GM21786 (cell line): ENCODE results near the gene PRPF8.
A peak's percentile ranks its signal among the peaks of the same experiment; 100 is the strongest.

Source experiments
- ATAC-seq: cut with Tn5 transposase; IDR thresholded peaks from one replicate; pipeline ENCODE4 v1.9.1; 2021; ENCODE audit not compliant: unreplicated experiment

The PRPF8 gene

DNA sequence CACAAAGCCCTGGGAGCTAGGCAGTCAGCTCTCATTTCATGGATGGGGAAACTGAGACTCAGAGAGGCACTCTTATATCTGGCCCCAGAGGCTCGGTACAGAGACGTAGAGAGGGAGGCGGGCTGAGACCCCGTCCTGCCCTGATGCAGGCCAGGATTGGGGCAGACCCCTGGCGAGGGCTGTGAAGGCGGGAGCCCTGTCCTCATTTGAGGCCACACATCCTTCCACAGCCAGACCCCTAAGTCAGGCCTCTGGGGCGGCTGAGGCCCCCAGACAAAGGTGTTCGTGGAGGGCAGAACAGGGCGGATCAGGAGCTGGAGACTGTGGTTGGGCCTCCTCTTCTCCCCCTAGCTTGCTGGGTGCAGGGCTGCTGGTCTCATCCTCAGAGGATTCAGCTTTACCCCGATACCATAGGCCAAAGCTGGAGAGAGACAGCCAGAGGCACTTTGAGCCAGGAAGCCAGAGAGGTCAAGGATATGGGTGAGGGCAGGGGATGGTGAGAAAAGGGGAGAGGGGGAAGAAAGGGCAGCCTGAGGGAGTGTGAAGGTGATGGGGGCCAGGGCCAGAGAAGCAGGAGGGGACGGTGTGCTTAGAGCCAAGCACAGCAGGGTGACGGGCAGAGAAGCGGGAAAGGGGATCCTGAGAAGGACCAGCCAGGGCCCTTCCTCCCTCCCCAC, 38.3 kb downstream of the PRPF8 start:
- ATAC-seq, result no peak

DNA sequence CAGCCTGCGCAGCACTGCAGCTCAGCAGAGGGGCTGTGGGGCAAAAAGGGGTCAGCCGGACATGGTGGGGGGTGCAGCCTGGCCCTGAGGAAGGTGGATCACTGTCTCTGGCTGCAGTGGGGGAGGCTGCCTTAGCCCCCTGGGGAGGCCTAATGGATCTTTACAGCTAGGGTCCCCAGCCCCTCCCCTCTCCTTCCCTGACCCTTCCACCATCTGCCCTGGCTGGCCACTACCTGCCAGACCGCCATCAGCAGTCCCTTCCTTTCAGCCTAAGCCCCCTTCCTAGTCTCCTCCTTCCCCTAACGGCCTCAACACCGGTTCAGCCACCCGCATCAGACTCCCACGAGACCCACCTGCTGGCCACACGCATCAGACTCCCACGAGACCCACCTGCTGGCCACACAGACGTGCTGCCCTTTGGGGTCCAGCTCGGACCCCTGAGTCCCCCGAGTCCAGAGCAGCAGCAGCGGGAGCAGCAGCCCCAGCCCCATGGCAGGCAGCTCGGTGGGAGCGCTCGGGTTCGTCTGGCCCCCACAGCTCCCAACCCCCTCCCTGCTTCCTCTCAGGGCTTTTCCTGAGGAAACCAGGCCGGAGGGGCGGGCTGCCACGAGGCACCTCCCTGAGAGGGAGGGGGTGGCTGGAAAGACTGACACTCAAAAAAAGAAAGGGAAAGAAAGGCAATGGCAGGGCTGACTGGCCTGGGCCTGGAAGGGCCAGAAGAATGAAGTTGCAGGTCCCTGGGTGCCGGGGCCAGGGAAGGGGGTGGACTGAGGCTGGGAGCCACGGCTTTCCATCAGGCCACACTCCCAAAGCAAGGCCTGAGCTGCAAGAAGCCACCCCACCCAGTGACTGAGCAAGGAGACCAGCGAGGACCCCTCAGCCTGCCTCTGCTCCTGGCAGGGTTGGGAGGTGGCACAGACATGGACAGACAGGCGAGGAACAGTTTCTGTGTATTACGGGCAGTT, 39.2 kb downstream of the PRPF8 start, which contains the start of gene SCARF1:
Gene SCARF1 (minus strand): TSS at position 526 of the 965 bp plus-strand sequence. CDS start 35 bp downstream, at position 491.
- no peak for ATAC-seq

DNA sequence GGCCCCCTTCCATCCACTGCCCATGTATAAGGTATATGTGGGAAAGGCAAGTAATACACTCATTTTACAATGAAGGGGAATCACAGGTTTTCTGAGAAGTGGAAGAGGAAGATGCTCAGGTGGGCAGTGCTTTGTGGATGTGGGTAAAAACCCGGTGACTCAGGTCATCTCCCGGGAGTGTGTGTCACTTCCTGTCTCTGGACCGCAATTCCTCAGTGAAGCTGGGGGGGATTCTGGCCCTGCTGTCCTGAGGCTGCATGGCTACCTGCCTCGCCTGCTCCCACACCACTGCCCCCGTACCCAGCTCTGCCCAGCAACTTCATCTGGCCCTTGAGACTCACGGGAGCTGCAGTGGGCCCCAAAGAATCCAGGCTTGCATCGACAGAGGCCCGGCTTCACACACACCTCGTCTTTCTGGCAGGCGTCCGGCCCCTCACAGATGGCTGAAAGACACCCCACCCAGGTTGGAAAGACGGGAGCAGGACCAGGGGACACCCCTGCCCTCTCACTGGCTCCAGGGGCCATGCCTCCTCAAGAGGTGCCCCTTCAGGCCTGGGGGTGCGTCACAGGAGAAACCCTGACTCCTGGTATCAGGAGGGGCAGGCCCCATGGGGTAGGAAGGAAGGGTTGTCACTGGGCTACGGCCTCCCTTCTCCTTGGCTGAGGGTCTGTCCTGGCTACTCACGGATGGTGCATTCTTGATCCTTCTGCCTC, 40.0 kb downstream of the PRPF8 start:
- no peak for ATAC-seq

DNA sequence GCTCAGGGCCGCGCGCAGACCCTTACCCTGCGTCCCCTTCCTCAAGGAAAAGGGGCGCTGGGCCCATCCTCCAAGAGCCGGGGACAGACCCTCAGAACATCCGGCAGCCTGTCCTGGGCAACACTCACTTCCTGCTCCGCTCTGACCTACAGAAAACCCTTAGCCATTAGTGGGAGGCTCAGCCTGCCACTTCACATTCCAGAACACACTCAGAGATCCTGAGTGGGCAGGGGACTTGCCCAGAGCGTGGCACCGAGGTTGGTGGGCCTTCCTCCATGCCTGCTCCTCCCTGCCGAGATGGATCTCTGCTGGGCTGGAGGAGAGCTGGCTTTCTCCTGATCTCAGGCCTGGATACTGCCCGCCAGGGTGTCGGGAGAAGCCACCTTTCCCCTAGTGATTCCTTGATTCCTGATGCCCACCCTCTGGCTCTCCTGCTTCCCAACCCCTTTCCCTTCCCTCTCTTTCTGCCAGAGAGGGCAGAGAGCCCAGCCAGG, 40.6 kb downstream of the PRPF8 start:
- ATAC-seq, result no peak

DNA sequence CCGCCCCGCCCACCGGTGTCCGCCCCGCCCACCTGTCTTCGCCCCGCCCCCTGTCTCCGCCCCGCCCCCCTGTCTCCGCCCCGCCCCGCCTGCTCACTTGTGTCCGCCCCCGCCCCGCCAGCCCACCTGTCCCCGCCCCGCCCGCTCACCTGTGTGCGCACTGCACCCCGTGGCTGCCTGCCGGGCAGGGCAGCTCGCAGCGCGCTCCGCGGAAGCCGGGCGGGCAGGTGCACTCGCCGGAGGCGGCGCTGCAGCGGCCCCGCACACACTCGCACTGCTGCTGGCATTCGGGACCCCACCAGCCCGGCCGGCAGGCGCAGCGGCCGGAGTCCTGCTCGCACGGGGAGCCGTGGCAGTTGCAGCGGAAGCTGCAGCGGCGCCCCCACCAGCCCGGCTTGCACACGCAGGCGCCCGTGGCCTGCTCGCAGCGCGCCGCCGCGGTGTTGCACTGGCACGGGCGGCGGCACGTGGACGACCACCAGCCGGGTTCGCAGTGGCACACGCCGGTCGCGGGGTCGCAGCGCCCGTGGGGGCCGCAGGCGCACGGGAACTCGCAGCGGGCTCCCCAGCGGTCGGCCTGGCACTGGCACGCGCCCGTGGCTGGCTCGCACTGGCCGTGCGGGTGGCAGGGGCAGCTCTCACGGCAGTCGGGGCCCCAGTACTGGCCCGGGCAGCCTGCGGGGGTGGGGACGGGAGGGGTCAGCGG, 41.2 kb downstream of the PRPF8 start:
- no peak for ATAC-seq

DNA sequence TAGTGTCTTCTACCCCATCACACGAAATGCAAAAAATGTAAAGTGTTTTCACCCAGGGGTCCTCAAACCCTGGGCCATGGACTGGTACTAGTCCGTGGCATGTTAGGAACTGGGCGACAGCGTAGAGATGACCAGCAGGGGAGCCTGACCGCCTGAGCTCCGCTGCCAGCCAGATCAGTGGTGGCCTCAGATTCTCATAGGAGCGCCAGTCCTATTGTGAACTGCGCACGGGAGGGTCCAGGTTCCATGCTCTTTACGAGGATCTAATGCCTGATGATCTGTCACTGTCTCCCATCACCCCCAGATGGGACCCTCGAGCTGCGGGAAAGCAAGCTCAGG, 43.6 kb downstream of the PRPF8 start:
- no peak for ATAC-seq

DNA sequence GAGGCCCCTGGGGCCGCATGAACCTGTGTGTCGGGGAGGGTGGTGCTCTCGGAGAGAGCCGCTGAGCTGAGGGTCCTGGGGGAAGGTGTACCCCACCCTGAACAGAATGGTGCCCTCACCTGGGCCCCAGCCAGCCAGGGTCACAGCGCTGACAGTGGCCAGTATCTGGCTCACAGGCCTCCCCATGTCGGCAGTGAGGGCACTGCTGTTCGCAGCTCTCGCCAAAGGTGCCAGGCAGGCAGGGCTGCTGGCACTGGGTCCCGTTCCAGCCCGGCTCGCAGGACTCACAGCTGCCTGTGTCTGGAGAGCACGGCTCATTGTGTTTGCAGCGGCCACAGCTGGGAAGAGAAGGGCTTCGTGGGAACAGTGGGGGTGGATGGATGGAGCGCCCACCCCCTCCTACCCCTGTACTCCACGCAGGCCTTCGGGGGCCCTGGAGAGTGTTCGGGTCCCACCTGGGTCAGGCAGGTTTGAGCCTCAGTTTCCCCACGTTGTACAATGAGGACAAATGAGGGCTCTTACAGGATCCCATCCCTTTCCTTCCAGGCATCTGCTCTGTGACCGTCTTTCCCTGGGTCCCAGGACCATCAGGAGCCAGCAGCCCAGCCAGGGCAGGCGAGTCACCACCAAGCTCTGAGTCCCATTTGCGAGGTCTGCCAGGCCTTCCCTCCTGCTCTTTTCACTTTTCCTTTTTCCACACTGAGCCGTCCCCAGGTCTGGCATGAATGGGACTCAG, 44.2 kb downstream of the PRPF8 start:
- no peak for ATAC-seq

DNA sequence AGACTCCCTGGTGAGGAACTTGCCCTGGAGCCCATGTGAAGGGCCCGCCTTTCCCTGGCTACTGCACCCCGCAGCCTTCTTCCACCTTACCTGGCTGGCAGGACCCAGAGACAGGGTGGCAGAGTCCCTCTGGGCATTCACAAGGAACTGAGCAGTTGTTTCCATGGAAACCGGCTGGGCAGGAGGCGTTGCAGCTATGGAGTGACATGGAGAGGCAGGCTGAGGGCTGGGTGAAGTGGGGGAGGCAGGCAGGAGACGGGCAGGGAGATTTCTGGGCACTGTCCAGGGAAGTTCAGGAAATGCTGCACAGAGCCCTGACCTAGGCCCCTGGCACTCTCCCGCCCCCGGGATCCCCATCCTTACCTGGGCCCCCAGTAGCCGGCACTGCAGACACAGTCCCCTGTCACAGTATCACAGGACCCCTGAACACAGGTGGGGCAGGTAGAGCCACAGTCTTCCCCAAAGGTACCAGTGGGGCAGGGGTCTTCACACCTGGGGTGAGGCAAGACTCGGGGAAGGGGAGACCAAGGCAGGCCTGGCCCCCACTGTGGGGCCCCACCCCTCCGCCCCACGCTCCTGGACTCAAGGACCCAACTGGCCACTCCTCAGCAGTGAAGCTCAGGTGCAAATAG, 45.0 kb downstream of the PRPF8 start:
- no peak for ATAC-seq

DNA sequence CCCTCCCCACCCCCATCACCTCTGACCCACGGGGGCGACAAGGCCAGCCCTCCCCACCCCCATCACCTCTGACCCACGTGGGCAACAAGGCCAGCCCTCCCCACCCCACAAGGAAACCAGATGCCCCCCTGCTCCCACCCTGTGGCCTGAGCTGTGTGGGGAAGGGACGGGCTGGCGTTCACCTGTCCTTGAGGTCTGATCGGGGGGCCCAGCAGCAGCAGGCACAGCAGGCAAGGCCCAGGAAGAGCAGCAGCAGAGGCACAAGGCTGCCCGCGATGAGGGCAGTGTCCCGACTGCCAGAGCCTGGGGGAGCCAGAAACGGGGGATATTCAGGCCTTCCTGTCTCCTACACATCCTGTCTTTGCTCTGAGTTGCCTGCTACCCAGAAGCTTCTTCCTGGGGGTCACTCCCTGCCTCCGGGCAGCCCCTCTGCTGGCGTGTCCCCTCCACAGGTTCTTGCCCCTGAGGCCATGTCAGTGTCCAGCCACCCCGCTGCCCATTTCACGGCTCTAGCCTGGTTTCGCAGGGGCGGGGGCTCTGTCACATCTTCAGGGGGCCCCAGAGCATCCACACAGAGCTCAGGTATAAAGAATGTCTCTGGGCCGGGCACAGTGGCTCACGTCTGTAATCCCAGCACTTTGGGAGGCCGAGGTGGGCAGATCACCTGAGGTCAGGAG, 45.9 kb downstream of the PRPF8 start:
- ATAC-seq, result no peak

DNA sequence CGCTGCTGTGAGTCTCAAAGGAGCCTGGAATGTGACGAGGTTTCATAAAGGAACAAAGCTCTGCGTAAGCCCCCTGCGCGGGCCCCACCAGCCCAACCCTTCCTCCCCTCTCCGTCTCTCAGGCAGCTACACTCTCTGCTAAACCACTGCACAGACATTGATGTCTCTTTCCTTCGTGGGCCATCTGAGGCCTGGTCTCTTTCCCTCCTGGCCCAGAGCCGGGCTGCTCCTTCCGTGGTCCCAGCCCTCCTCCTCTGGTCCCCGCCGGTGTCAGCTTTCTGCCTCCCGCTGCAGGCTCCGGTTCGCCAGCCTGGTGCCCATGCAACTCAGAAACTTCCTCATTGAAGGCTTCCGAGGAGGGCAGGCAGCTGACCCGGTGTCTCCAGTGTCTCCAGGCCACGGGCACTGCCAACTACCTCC, 46.5 kb downstream of the PRPF8 start:
- ATAC-seq, result no peak

DNA sequence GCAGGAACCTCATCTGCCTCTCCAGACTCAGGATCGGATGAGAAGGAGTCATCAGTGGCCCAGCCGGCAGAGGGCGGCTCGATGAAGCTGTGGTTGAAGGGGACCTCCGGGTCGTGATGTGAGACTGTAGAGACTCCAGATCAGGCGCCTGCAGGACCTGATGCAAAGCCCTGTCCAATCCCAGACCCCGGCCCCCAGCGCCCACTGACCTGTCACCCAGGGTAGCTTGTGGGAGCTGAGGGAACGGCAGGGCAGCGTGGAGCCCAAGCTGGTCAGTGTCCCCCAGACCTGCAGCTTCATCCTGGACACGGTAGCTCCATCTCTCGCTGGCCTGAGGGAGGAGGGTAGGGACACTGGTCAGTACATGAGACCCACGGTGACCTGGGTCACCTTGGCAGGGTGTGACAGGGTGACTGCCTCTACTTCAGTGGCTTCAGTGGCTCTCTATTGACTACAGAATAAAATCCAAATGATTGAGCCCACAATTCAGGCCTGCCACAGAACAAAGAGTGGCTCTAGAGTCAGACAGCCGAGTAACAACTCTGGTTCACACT, 47.9 kb downstream of the PRPF8 start:
- no peak for ATAC-seq

DNA sequence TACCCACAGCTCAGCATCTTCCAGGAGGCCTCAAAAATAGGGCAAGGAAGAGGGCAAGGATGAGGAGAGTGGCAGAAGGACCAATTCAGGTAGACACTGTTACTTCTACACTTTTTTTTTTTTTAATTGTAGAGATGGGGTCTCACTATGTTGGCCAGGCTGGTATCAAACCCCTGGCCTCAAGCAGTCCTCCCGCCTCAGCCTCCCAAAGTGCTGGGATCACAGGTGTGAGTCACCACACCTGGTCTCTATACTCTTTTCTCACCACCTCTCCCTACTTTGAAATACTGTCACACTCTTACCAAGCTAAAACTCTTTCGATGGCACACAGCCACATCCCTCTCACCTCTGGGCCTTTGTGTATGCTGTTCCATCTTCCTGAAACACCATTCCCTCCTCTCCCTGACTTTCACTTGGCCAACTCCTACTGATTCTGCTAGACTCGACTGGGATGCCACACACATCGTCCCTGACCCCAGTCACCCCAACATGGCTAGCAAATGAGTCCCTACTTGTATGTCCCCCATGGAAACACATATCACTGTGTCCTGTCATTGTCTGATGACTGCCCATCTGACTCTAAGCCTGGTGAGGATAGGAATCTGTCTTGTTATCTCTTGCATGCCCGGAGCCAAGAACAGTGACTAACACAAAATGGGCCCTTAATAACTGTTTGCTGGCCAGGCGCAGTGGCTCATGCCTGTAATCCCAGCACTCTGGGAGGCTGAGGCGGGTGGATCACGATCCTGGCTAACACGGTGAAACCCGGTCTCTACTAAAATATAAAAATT, 48.8 kb downstream of the PRPF8 start:
- ATAC-seq, result no peak

DNA sequence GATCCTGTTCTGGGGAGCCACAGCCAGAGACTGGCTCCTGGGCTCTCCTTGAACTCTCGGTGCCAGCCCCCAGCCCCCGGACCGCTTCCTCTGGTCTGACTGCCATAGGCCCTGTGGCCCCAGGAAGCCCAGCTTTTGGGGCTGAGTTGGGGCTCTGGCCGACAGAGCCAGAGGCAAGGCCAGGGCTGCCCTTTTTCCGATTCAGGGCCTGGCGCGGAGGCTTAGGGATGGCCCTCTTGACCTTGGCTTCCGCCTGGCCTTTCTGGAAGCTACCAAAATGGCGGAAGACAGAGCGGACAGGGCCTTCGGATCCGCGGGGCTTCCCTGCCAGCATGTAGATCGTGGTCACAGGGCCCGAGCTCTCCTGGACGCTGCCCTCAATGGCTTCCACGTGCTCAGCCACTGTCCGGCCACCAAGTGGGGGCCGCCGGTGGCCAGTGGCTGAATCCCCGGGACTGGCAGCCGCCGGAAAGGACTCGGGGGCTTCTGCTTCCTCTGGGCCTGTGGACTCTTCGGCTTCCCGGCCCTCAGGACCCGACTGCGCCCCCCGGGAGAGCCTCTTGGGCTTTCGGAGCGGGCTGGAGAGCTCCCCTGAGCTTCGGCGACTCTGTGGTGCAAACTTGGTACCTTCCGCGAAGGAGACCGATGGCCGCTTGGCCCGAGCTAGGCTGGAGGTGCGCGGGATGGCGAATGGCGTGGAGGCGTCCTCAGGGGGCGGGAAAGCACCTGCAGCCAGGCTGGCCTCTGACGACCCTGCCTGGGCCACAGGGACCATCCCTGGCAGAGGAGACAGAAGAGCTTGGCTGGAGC, 49.6 kb downstream of the PRPF8 start:
- no peak for ATAC-seq

DNA sequence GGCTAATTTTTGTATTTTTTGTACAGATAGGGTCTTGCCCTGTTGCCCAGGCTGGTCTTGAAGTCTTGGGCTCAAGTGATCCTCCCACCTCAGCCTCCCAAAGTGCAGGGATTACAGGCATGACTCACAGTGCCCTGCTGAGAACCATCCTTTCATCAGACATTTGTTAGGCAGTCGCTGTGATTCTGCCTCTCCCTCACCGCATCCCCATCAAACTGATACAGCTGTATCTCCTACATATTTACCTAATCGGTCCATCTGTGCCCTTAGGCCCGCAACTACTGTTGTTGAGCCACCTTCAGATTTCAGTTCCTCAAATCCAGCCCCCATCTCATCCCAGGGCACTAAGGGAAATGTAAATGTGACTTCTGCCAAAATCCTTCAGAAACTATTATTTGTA, 54.0 kb downstream of the PRPF8 start:
- ATAC-seq, result no peak

DNA sequence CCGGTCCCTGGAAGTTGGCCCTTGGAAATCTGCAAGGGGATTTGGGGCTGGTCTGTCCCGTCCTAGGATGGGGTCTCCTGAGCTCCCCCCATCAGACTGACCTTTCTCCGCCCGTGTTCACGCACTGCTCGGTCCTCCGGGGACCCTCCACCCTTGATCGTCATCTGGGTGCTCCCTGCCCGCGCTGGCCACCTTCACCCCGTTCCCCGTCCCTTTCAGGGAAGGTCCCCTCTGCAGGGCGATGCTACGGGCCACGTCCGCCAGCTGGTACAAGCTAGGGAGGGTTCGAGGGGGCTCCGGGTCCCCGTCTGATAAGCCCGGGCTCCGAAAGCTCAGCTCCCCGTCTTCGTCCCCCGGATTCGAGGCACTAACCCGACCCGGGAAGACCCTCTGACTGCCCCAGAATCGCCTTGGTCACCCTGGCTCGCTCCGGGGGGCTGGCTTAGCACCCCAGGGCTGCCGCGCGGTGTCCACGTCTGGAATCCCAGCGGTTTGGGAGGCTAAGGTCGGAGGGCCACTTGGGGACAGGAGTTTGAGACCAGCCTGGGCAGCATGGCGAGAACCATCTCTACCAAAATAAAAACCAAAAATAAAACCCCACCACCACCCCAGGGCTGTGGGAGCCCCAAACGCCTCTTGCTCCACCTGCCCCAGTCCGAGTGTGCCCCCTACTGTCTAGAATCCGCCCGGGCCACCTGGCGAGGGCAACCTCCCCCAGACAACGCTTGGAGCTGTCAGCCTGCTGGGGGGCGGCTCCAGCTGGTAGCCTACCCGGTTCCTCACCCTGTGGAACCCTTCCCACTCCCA, 55.0 kb downstream of the PRPF8 start:
- ATAC-seq, result no peak

DNA sequence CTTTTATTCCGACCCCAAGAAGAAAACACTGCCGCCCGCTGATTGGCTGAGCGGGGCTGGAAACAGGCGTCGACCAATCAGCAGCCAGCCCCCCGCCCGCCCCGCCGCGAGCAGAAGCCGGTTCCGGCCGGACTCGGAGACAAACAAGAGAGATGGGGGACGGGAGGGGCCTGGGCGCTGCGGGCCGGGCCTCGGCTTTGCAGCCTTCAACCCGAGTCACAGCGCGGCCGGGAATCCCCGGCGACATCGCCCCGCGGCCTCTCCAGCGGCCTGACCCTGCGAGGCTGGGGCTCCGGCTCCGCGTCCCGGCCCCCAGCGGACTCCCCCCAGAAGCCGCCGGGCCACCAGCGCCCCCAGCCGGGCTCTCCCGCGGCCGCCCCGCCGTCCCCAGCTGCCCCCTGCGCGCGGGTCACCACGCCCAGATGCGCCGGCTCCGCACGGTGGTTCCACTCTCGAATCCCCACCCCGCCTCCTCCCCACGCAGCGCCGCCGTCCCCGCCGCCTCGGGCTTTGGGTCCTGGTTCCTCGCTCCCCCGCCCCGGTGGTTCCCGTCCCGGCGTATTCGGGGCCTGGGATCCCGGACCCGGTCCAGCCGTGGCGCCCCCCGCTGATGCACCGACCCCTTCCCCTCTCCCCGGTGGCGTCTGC, 55.7 kb downstream of the PRPF8 start:
- ATAC-seq, result peak; percentile 38
